Activated CD4-positive, alpha-beta T cell treated with anti-CD3 and anti-CD28 coated beads for 48 hours (primary cell): ENCODE measurements around the gene PDGFC.

Experiments
- DNase-seq: peaks from one replicate; pipeline ENCODE4 v3.0.0-alpha.2; 2020

PDGFC gene

DNA sequence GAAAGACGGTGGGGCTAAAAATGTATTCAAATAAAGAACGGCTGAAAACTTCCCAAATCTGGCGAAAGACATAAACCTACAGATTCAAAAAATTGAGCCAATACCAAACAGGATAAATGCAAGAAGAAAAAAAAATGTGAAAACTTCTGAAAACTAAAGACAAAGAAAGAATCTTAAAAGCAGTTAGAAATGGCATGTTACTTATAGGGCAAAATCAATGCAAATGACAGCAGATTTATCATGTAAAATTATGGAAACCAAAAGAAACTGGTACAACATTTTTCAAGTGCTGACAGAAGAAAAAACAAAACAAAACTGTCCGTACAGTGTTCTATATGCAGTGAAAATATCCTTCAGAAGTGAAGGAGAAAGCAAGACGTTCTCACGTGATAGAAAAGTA, 239.0 kb downstream of the PDGFC start:
- no peak for DNase-seq

DNA sequence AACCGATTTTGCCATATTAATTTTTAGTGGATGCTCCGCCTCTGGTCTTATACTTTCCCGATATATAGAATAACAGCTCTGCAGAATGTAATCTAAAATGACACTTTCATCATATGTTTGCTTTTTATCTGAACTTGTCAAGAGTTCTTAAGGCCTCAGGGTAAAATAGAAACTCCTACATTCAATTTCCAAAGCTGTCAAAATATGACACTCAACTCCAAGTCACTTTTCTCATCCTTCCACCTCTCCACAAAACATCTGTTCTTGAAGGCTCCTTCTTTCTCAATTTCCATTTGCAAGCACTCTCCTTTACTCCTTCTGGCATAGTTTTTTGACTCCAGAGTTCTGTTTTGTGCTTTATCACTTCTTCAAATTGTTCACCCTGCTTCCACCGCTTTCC, 242.2 kb downstream of the PDGFC start:
- no peak for DNase-seq

DNA sequence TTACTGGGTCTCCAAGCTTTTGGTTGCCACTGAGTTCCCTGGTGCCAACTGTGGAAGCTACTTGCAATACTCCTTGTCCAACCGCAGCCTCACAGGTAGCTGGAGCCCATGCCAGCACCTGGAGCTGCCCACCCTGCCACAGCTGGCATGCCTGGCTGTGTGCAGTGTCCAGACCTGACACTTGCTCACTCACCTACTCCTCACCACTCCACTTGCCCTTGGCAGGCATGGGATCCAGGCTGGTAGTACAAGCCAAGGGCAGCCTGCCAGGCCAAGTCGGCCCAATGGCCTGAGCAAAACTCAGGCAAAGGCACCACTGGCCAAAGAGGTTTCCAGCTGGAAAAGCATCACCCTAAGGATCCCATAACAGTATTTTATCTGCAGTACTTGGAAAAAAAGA, 246.3 kb downstream of the PDGFC start:
- no peak for DNase-seq

DNA sequence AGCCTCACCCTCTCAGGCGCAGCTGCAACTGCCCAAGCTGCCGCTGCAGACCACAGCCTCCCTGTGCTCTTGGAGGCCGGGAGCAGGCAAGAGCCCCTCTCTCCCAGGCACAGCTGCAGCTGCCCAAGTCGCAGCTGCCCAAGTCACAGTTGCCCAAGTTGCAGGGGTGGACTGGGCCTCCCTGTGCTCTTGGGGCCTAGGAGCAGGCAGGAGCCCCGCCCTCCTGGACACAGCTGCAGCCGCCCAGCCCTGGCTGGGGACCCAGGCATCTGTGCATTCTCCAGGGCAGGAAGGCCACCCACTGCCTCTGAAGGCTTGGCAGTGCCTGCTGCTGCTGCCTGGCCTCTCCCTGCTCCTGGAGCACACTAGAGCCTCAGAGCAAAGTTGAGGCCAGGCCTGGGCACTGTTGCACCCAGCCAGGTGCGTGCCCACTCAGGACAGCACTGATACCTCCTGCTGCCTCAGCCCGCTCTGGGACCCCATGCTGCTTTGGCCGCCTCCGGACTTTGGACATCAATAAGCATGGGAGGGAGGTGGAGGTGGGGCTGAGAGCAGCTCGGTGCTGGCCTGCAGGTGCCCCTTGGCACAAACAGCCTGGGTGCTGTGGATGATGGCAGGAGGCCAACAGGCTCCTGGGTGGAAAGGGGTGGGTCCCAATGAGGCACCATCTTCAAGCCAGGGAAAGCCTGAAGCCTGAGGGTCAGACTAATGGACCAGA, 247.5 kb downstream of the PDGFC start:
- no peak for DNase-seq

DNA sequence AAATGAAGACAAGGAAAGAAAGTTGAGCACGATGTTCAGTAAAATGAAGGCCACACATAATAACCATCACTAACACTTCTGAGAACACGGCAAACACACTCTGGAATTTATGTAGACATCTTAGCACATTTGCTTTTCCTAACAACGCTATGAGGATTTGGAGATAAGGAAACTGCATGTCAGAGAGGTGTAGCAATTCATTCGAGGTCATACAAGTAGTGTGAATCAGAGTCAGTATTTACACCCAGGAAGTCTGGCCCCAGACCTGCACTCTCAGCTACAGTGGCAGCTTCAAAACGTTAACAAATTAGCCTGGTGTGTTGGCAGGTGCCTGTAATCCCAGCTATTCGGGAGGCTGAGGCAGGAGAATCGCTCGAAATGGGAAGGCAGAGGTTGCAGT, 253.4 kb downstream of the PDGFC start:
- no peak for DNase-seq

DNA sequence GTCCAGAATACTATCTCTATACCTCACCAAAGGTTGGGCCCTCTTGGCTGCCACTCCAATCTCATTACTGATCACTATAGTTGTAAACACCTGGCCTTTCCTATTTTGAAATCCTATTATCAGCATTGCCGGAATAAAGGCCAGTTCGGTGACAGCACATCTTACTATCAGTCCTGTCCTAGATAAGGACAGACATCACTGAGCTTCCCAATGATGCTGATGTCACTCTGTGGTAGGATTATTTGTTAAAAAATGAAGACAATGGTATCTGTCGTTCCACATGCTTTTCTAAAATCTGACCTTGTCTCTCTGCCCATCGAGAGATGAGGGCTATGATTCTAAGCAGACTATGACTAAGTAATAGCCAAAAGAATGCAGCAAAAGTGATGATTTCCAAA, 260.4 kb downstream of the PDGFC start:
- DNase-seq: no peak
